D721Med (cell line): Measurements from ENCODE around the gene SCNN1B.
"Not testable (repeated sequence)": the region's sequence is repeated elsewhere in the genome, so short reads cannot be mapped to it uniquely, and the experiment has no call there.

ENCODE experiments used
- DNase-seq: peaks from one replicate; pipeline ENCODE4 v3.0.0; 2011; ENCODE audit warnings: low spot score; ENCODE audit not compliant: insufficient read length
- FAIRE-seq: peaks from 2 replicates; lab custom pipeline; 2011; peaks lifted over from hg19 to GRCh38; lab: Jason Lieb, UNC
- CTCF ChIP-seq: IDR thresholded peaks from 2 replicates; pipeline ENCODE4 v1.5.1; 2012; ENCODE audit warnings: mild to moderate bottlenecking, control low read depth; ENCODE audit not compliant: insufficient read depth; ENCODE audit errors: missing control alignments

Gene SCNN1B

GRCh38 chr16:23395732-23396131, 93.6 kb downstream of the SCNN1B start:
- TF ChIP-seq CTCF = no peak
- DNase-seq = no peak
- FAIRE-seq = no peak

- no peak for FAIRE-seq
- no peak for TF ChIP-seq CTCF
- DNase-seq = no peak
These were observed 95.4 kb downstream of the SCNN1B start for GRCh38 chr16:23397464-23397863.

GRCh38 chr16:23398987-23399805, 97.1 kb downstream of the SCNN1B start:
- FAIRE-seq = no peak
- DNase-seq = no peak
- no peak for TF ChIP-seq CTCF

GRCh38 chr16:23400447-23400846, 98.3 kb downstream of the SCNN1B start:
- not testable (repeated sequence) for FAIRE-seq, DNase-seq

GRCh38 chr16:23401139-23401538, 99.0 kb downstream of the SCNN1B start:
- no peak for FAIRE-seq
- no peak for DNase-seq
- TF ChIP-seq CTCF = no peak

GRCh38 chr16:23402100-23402499, 100.0 kb downstream of the SCNN1B start:
- no peak for DNase-seq
- no peak for TF ChIP-seq CTCF
- FAIRE-seq = no peak

GRCh38 chr16:23403547-23403946, 101.4 kb downstream of the SCNN1B start:
- no peak for TF ChIP-seq CTCF
- FAIRE-seq = no peak
- no peak for DNase-seq
